Measurements from ENCODE around the gene CEND1.

Gene CEND1

DNA sequence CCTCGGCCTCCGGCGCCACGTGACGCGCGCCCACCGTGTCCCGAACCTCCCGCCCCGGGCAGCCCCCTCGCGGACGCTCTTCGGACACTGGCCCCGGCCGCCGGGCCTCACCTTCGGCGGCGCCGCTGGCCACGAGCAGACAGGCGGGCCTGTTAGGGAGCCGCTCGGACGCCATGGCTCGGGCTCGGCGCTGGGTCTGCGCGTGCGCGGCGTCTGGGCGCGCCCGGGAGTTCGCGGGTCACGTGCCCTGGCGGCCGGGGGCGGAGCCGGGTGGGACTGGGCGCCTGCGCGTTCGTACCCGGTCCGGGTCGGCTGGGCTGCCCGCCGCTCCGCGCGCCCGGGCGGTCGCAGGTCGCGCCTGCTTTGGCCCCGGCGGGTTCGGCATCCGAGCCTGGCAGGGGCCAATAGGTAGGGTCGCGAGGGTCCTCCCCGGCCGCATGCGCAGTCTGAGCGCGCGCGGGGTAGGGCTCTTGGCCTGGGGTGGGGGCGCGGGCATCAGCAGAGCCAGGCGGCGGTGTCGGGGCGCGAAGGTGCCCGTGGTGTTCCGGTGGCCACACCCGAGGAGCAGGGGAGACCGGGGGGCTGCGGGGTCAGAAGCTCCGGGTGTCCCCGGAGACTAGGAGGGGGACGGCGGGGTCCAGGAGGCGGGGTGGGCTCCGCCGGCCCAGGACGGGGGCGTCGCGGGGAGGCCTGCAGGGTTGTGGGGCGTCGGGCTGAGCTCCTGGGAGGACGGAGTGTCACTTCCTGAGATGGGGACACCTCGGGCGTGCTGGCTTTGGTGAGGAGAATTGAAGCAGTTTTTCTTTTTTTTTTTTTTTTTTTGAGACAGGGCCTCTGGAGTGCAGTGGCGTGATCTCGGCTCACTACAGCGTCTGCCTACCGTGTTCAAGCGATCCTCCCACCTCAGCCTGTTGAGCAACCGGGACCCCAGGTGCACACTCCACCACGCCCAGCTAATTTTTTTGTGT is 12.3 kb downstream of the CEND1 start, which contains the start of gene GATD1:
TSS of gene GATD1 (minus strand) at position 200 of the 968 bp plus-strand sequence. CDS start at position 175, 25 bp downstream.
- FAIRE-seq: no peak

DNA sequence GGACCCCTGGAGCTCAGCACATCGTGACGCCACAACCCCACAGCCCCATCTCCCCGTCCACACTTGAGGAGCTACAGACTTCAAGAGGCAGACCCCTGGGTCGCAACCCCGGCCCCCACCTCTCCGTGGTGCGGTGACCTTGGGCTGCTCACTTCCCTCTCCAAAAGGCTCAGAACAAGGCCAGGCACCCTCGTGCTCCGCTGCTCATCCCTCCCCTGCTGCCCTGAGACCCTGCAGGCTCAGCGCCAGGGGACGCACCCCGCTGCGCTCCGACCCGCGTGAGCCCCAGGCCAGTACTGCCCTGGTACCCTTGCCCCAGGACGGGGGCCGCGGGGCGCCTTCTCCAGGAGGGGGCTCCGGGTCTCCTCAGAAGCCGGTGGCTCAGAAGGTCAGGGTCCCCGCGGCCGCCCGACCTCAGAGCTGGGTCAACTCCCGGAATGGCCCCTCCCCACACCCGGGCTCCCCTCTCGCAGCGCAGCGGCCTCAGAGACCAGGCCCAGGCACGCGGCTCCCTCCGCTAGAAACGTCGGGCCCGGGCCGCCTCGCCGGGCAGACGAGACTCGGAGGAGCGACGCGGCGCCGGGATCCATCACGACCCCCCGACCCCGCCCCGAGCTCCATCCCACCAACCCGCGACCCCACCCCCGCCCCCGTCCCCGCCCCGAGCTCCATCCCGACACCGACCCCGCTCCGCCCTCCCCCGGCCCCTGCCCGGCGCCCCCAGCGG is 13.2 kb downstream of the CEND1 start:
- no peak for TF ChIP-seq POLR2A (IDR thresholded peaks at IDR 0.05; ENCODE audit: low read depth, low read length)
- DNase-seq (ENCODE audit: insufficient read length, low spot score) (no peak), FAIRE-seq (no peak)

More for the DNA sequence above, 12.3 kb downstream of the CEND1 start, which contains the start of gene GATD1:
- peak; percentile 99 for DNase-seq (ENCODE audit: insufficient read length, low spot score)
- TF ChIP-seq POLR2A (IDR thresholded peaks at IDR 0.05; ENCODE audit: low read depth, low read length): peak; percentile 97

DNA sequence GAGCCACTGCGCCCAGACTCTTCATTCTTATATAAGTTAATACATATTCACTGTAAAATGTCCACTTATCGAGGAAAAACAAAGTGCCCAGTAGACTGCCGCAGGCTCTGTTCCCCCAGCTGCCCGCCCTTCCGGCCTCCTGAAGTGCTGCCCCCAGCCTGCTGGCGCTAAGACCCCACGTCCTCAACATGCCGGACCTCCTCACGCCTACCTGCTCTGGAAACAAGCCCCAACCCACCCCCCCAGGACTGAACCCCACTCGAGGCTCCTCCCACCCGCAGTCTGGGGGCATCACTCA is 13.7 kb downstream of the CEND1 start:
- TF ChIP-seq POLR2A (IDR thresholded peaks at IDR 0.05; ENCODE audit: low read depth, low read length): no peak
- FAIRE-seq: no peak
- no peak for DNase-seq (ENCODE audit: insufficient read length, low spot score)

DNA sequence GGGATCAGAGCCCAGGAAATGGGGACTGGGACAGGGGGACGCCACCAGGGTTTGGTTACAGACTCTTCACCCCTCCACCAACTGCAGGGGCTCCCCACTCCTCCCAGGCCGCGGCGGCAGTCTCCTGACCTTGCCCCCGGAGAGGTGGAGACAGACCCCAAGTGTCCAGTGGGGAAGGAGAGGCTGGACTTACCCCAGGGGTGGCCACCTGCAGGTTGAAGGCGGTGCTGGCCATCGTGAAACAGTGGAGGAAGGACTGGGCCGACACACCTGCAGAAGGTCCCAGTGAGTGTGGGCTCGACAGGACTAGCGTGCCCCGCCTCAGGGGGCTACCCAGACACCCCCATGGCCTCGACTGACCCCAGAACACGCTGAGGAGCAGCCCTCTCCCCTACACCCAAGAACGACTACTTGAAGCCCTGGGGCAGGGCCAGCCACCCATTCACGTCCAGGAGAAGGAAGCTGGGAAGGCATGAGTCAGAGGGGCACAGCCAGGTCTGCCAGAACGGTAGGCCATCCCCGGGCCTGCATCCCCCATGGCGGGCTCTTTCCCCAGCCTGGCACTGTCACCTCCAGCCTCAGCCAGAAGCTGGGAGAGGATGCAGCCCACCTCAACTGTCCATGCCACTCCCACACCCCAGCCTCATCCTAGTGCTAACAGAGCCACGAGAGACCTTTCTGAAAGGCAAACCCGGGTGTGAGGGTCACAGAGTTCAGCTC is 14.9 kb downstream of the CEND1 start:
- DNase-seq (ENCODE audit: insufficient read length, low spot score) (no peak), FAIRE-seq (no peak)
- no peak for TF ChIP-seq POLR2A (IDR thresholded peaks at IDR 0.05; ENCODE audit: low read depth, low read length)

DNA sequence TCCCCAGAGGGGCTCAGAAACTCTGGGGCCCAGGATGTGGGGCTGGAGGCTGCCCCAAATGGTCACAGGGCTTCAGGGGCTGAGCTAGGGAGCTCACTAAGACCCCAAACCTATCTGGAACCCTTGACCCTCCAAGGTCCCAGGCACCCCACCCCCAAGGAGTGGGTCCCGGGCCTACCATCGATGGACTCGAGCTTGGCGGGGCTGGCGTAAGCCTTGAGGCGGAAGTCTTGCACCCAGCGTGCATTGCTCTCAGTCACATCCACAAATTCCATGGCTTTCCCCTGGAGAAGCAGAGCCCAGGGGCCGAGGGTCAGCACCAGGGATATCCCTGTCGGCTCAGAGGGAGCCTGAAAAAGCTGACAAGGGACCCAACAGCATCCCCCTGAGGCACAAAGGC is 16.1 kb downstream of the CEND1 start:
- DNase-seq (ENCODE audit: insufficient read length, low spot score) (no peak), FAIRE-seq (no peak)
- TF ChIP-seq POLR2A (IDR thresholded peaks at IDR 0.05; ENCODE audit: low read depth, low read length): no peak

DNA sequence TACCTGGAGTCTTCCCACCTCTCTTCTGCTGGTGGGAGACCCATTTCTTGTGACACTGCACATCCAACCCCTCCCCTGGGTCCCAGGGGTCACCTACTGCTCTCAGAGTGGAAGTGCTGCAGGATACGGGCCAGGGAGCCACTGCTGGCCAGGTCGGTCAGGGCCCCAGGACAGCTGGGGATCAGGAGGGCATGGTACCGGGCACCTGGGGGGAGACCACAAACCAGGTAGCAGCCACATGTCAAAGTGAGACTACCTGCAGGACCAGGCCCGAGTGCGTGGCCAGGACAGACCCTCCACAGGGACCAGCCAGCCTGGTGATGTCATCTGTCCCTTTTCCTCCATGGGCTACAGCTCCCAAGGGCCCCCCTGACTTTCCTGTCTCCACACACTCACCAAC is 16.5 kb downstream of the CEND1 start:
- DNase-seq (ENCODE audit: insufficient read length, low spot score) (no peak), FAIRE-seq (no peak)
- TF ChIP-seq POLR2A (IDR thresholded peaks at IDR 0.05; ENCODE audit: low read depth, low read length): no peak

DNA sequence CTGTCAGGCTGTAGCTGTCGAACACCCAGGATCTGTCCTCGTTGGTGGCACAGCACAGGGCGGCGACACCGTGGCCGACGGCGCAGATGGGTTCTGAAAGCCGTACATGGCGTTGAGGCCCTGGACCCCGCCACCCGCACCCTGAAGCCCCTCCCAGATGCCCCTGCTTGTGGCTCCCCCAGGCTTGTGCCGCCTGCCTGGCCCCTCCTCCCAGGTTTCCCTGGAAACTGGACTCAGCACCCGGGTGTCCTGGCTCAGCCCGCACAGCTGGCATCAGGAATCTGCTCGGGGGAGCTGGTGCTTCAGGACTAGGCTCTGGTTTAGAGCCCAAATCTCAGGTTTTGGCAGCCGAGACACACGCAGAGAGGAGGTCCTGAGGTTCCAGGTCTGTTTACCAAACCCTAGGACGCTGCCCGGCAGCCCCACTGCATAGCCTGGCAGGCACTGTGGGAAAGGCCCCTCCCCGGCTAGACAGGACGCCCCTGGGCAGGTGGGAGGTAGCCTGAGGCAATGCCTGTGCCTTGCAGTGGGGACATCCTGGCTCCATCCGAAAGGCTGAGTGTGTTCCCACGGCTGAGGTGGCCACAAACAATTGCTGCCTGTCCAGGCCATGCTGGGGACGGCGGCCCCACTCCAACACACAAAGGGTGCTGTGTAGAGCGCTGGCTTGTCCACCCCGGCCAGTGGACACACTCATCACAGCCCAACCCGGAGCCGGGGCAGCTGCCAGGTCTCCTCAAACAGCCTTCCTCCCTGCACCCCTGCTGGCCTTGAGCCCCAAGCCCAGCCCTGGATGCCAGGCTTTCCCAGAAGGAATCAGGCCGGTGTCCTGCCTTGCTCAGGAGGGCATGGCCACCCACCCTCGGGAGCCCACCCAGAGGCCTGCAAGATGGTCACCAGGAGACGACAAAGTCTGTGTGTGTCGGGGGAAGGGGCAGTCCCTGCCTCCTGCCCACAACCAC is 17.2 kb downstream of the CEND1 start:
- DNase-seq (ENCODE audit: insufficient read length, low spot score): no peak
- no peak for FAIRE-seq
- TF ChIP-seq POLR2A (IDR thresholded peaks at IDR 0.05; ENCODE audit: low read depth, low read length): no peak

DNA sequence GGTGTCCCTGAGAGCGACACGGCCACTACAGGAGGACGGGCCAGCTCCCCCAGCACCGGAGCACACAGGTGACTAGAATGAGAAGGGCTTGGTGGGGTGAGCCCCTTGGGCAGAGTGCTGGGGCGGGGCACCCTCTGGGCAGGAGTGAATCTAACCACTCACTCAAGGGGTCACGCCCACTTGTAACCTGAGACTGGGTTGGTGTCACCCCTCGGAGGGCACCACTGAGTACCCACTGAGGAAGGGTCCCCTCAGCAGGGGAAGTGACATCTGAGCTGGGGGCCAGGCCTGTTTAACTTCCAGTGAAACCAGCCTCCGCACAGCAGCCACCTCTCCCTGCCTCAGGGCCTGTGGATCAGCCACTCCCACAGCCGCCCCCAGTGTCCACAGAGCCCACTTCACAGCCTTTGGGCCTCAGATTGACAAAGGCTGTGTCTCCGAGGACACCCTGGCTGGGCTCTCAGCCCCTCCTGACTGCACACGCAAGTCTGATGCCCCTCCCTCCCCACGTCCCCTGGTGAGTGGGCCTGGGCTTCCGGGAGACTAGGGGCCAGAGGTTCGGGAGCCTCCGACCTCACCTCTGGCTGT is 18.2 kb downstream of the CEND1 start:
- DNase-seq (ENCODE audit: insufficient read length, low spot score) (no peak), FAIRE-seq (no peak)
- no peak for TF ChIP-seq POLR2A (IDR thresholded peaks at IDR 0.05; ENCODE audit: low read depth, low read length)

DNA sequence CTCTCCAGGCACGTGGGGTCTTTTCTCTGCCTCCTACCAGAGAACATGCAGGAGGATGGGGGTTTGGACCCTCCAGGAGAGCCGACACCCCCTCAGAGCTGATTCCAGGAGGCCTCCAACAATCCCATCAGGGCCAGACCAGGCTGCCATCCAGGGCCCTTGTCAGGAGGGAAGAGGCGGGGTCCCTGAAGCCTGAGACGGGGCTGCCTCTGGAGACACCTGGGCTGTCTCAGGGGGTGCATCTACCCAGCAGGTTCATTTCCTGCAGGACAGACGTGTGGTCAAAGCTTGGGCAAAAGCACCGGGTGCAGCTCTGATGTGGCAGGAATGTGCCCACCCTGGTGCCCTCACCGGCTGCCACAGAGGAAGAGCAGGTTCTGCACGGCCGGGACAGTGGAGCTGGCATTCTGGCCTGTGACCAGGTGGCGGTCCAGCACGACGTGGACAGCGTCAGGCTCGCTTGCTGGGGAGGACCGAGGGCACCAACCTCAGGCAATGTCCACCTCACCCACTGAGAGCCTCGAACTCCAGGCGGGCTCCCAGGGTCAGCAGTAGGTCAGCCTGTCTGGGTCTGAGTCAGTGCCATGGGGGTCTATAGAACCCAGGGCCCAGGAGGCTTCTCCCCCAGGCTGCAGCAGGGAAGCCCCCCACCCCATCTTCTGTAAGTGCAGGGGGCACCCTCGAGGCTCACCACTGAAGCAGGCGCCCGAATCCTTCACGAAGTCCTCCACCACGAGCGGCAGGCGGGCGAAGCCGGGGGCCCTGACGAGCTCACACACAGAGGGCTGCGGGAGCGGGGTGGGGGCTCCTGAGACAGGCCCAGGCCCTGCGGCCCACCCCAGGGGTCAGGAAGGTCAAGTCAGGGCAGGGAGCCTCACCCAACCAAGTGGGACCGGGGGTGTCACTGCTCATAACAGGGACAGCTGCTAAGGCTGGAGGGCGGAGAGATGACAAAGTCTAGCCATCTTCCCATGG is 19.0 kb downstream of the CEND1 start:
- DNase-seq (ENCODE audit: insufficient read length, low spot score) (no peak), FAIRE-seq (no peak)
- no peak for TF ChIP-seq POLR2A (IDR thresholded peaks at IDR 0.05; ENCODE audit: low read depth, low read length)

DNA sequence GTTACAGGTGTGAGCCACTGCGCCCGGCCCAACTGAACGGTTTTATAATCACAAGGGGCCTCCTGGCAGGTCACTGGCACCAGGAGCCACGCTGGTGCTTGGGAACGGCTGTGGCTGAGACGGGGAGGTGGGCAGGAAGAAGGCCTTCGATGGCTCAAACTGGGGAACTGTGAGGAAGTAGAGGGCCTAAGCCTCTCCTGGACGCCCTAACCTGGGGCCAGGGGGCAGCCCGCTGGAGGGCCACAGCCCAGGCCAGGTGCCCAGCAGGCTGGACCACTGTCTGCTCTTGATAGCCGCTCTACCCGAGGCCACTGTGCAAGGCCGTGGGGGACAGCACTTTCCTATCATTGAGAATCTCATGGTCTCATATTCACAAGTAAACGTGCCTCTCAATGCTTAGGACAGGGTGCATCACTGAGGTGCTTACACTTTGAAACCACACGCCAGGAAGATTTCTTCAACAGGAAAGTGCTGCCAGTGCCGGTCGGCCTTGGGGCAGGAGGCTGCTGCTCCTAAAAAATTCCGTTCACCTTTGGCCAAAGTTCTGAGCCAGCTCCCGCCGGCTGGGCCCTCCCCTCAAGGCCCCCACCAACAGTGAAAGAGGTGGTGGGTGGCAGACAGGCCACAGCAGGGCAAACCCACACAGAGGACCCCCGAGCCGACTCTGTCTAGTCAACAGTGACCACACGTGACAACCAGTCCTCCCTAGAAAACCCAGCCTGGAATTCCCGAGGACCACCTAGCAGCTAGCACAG is 19.8 kb downstream of the CEND1 start:
- no peak for TF ChIP-seq POLR2A (IDR thresholded peaks at IDR 0.05; ENCODE audit: low read depth, low read length)
- FAIRE-seq (no peak), DNase-seq (ENCODE audit: insufficient read length, low spot score) (no peak)

DNA sequence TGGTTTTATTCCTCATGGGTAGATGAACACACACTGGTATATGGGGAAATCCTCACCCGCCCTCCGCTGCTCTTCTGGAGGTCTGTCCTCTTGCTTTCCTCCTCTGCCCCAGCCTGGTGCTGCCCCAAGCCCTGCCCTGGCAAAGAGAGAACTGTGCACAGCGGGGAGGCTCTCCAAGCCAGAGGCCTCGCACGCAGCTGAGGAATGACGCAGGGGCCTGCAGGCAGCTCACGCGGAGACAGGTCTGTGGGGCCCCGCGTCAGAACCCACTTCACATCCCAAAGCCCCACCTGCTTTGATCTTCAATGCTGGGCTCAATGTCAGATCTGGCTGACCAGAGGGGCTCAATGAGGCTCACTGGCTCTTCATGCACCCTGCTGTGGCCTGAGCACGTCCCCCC is 22.7 kb downstream of the CEND1 start:
- FAIRE-seq: no peak
- no peak for TF ChIP-seq POLR2A (IDR thresholded peaks at IDR 0.05; ENCODE audit: low read depth, low read length)
- DNase-seq (ENCODE audit: insufficient read length, low spot score): no peak

All from H54 (cell line).